Measurements from ENCODE around the gene ADAM12. TPM values are rescaled to one million over a fixed set of nuclear protein-coding genes. Genes with fewer than 3 reads are reported as not detected.

Gene ADAM12
- total and polyA plus RNA-seq, 9 of the 15 experiments (the other 6 are each of a cell fraction or from before 2014, with no cell fraction given) = not detected

DNA sequence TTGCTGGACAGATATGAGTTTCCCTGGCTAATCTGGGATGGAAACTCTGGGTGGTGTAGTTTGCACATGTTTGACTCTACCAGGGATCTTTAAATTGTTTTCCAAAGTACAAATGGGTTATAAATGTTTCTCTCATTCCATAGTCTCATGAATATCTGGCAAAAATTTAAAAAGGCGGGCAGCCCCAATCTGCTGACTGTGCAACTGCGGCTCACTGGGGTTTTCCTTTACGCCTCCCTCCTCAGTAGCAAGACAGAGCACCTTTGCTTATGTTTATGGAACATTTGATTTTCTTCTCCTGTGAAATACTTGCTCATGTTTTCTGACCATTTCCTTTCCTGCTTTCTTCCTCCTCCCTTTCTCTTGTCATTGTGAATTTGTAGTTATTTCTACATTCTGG, 105.0 kb downstream of the ADAM12 start:
- no peak for ATAC-seq
- Histone ChIP-seq H3K4me2 (ENCODE audit: insufficient read depth, low read length) (no peak overlapping the region), H2AFZ (ENCODE audit: low read depth, low read length) (no peak overlapping the region), H3K27me3 (ENCODE audit: control insufficient read depth in 2 of 2, insufficient read depth in 2 of 2, low read length in 2 of 2) (no peaks in the 10 kb centered on the region; a peak in 1 of 5 replicates), H3K36me3 (ENCODE audit: control insufficient read depth, insufficient read depth, low read length) (no peaks in the 10 kb centered on the region), H4K20me1 (replicated peaks; ENCODE audit: control insufficient read depth, insufficient read depth, low read length) (no peaks in the 10 kb centered on the region), H3K79me2 (ENCODE audit: control insufficient read depth, insufficient read depth, low read length) (no peaks in the 10 kb centered on the region), H3K9me3 (replicated peaks; ENCODE audit: control insufficient read depth, insufficient read depth, low read depth, low read length) (no peaks in the 10 kb centered on the region), H3K4me3 (no peak overlapping the region), H3K9ac (ENCODE audit: insufficient read depth in 1 of 2, low read depth in 2 of 2, low read length in 2 of 2) (no peak overlapping the region), H3K4me1 (replicated peaks in 1 of 2; ENCODE audit: control insufficient read depth in 2 of 2, insufficient read depth in 2 of 2, low read length in 2 of 2) (no peaks in the 10 kb centered on the region), H3K9me1 (ENCODE audit: control insufficient read depth, insufficient read depth, low read length) (no peaks in the 10 kb centered on the region), H3K27ac (ENCODE audit: extremely low read depth, low read depth, low read length) (no peak overlapping the region)
- in situ Hi-C loops (cut with MboI) (no loop called here), intact Hi-C loops (cut with micrococcal nuclease) (no loop called here)
- DNase-seq (ENCODE audit: extremely low read depth in 1 of 4, low spot score in 3 of 4) = no peak
- ChIA-PET CTCF (ENCODE audit: low intra/inter-chr PET ratio) (no interaction called here), POLR2A (no interaction called here)
- TF ChIP-seq BRF1 (IDR thresholded peaks at IDR 0.05; ENCODE audit: borderline replicate concordance, extremely low read depth, insufficient read length) = no peak
- no peak for TF ChIP-seq TAF15 (IDR thresholded peaks at IDR 0.05; ENCODE audit: low read depth, low read length)
- TF ChIP-seq MAFK (IDR thresholded peaks at IDR 0.05; ENCODE audit: low read length) = peak; percentile 11; the same call in 1 of the 2 replicates
- TF ChIP-seq POLR2AphosphoS5 (IDR thresholded peaks at IDR 0.05; ENCODE audit: control insufficient read depth, insufficient read depth, low read depth, low read length) = no peak
- TF ChIP-seq, protein P1, sequence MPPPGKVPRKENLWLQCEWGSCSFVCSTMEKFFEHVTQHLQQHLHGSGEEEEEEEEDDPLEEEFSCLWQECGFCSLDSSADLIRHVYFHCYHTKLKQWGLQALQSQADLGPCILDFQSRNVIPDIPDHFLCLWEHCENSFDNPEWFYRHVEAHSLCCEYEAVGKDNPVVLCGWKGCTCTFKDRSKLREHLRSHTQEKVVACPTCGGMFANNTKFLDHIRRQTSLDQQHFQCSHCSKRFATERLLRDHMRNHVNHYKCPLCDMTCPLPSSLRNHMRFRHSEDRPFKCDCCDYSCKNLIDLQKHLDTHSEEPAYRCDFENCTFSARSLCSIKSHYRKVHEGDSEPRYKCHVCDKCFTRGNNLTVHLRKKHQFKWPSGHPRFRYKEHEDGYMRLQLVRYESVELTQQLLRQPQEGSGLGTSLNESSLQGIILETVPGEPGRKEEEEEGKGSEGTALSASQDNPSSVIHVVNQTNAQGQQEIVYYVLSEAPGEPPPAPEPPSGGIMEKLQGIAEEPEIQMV (tag; conservative IDR thresholded peaks at IDR 0.05; ENCODE audit: low read depth) = no peak
- no peak for TF ChIP-seq HNRNPK (IDR thresholded peaks at IDR 0.05; ENCODE audit: low read depth, low read length, poor library complexity, severe bottlenecking)
- TF ChIP-seq, protein P2, sequence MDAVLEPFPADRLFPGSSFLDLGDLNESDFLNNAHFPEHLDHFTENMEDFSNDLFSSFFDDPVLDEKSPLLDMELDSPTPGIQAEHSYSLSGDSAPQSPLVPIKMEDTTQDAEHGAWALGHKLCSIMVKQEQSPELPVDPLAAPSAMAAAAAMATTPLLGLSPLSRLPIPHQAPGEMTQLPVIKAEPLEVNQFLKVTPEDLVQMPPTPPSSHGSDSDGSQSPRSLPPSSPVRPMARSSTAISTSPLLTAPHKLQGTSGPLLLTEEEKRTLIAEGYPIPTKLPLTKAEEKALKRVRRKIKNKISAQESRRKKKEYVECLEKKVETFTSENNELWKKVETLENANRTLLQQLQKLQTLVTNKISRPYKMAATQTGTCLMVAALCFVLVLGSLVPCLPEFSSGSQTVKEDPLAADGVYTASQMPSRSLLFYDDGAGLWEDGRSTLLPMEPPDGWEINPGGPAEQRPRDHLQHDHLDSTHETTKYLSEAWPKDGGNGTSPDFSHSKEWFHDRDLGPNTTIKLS (IDR thresholded peaks at IDR 0.05; ENCODE audit: borderline replicate concordance, low read depth) = no peak
- FAIRE-seq = no peak
- WGBS (ENCODE audit: insufficient coverage, low coverage, missing lambda C conversion rate) = 0% methylated on average over 2 of the region's 3 CpGs
- BruUV-seq (replicated peaks) = no TSS peak

Data from K562 (cell line).